Gastrocnemius medialis (tissue), 4 donors: ENCODE data around the gene ERC2. TPM values are rescaled to one million over a fixed set of nuclear protein-coding genes. Genes with fewer than 3 reads are reported as not detected.

Experiments
- ATAC-seq, 2 donors: fragments of 150-250 bp; one replicate each; pipeline ENCODE4 v1.9.1; 2016
- DNase-seq, 2 donors: peaks; one replicate each; pipeline ENCODE4 v3.0.0-alpha.2; 2019
- H3K27ac ChIP-seq, 4 donors: fragments of 200-600 bp; sonication (generic); 1 replicate in 1 of 4; 2 replicates in 3 of 4; pipeline ENCODE4 v1.5.1; 2016 to 2018; ENCODE audit warnings: mild to moderate bottlenecking in 2 of 4, moderate library complexity in 1 of 4
- H3K27me3 ChIP-seq, 3 donors: fragments of 200-600 bp; sonication (generic) in 2 of 3; 1 replicate in 1 of 3; 2 replicates in 2 of 3; pipeline versions ENCODE4 v1.5.1 to v1.6.0; 2016 to 2019; ENCODE audit warnings: mild to moderate bottlenecking in 1 of 3, moderate library complexity in 1 of 3
- H3K36me3 ChIP-seq, 2 donors: fragments of 200-600 bp; sonication (generic) in 1 of 2; one replicate each; pipeline ENCODE4 v1.5.1; 2017 to 2018
- H3K4me1 ChIP-seq, 2 donors: fragments of 200-600 bp; sonication (generic) in 1 of 2; one replicate each; pipeline ENCODE4 v1.5.1; 2016 to 2017; ENCODE audit warnings: mild to moderate bottlenecking in 2 of 2
- H3K4me3 ChIP-seq, 4 donors: fragments of 200-600 bp; sonication (generic) in 3 of 4; 1 replicate in 1 of 4; 2 replicates in 3 of 4; pipeline ENCODE4 v1.5.1; 2016 to 2019; ENCODE audit warnings: mild to moderate bottlenecking in 2 of 4
- H3K9me3 ChIP-seq, 3 donors: fragments of 200-600 bp; sonication (generic) in 2 of 3; 1 replicate in 1 of 3; 2 replicates in 2 of 3; pipeline ENCODE4 v1.5.1; 2016 to 2019
- CTCF ChIP-seq, 5 experiments: fragments of 450-650 bp in 3 of 5; fragments of 200-600 bp in 2 of 5; sonication (generic) in 2 of 5; IDR thresholded peaks in 4 of 5; conservative IDR thresholded peaks in 1 of 5; 1 replicate in 4 of 5; 2 replicates in 1 of 5; pipeline ENCODE4 v1.5.1; 2016 to 2019; ENCODE audit warnings: antibody characterized with exemption in 5 of 5, mild to moderate bottlenecking in 3 of 5, moderate library complexity in 3 of 5
- POLR2A ChIP-seq, 2 donors: fragments of 450-650 bp; IDR thresholded peaks; one replicate each; pipeline ENCODE4 v1.6.1; 2017; ENCODE audit warnings: antibody characterized with exemption in 2 of 2, mild to moderate bottlenecking in 2 of 2, moderate library complexity in 2 of 2
- in situ Hi-C, 4 donors: fragments of 200-750 bp; cut with MboI; loops; one replicate each; pipeline versions ENCODE4 v1.15.0 to v1.8.0; 2017; ENCODE audit warnings: low sequenced_read_pairs in 4 of 4
- intact Hi-C: fragments of 100-400 bp; cut with DNase I; formaldehyde crosslinking; loops from one replicate; pipeline ENCODE4 v1.15.1; 2023; ENCODE audit warnings: low total_unique reads
- total RNA-seq, 4 donors: library from RNA; depleted of rRNA; stranded (reverse); fragments of >200 nt; gene quantifications; one replicate each; pipeline versions ENCODE4 v1.1.0 to v1.2.3, GENCODE V29; 2016

Gene ERC2
- total RNA-seq, 4 donors from 2014 or later: not detected

GRCh38 chr3:55541456-55541855 lies 926.8 kb downstream of the ERC2 start:
- intact Hi-C loops: no loop called here
- Histone ChIP-seq H3K9me3 (no peaks in the 10 kb centered on the region), H3K4me1 (no peaks in the 10 kb centered on the region), H3K27me3 (no peaks in the 10 kb centered on the region), H3K27ac (no peak overlapping the region), H3K36me3 (no peaks in the 10 kb centered on the region), H3K4me3 (no peak overlapping the region)
- TF ChIP-seq CTCF (IDR thresholded peaks at IDR 0.05 in 4 of 5, conservative IDR thresholded peaks at IDR 0.05 in 1 of 5) (no peak), POLR2A (IDR thresholded peaks at IDR 0.05) (no peak)
- DNase-seq (no peak), ATAC-seq (no peak)
- in situ Hi-C loops: no loop called here

GRCh38 chr3:55541016-55541415 lies 927.3 kb downstream of the ERC2 start:
- TF ChIP-seq CTCF (IDR thresholded peaks at IDR 0.05 in 4 of 5, conservative IDR thresholded peaks at IDR 0.05 in 1 of 5) (no peak), POLR2A (IDR thresholded peaks at IDR 0.05) (no peak)
- intact Hi-C loops: no loop called here
- H3K4me3 ChIP-seq: no peak overlapping the region

DNA sequence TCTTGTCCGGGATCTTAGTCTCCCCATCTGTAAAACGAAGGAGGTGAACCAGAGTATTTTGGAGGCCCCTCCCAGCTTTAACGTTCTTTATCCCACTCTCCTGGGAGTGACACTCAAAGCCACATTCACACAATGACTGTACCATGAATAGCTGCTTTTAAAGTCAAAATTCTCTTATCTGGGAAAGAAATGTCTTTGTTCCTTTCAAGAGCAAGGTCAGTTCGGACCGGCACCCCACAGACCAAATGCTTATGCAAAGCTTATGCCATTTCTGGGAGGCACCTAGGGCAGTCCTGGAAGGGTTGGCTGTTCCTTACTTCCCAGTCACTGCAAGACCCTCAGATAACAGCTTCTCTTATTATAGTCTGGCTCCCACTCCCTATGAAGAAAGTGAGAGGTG lies 927.7 kb downstream of the ERC2 start:
- ATAC-seq (no peak), DNase-seq (no peak)
- Histone ChIP-seq H3K4me1 (no peaks in the 10 kb centered on the region), H3K36me3 (no peaks in the 10 kb centered on the region), H3K27ac (no peak overlapping the region), H3K27me3 (no peaks in the 10 kb centered on the region), H3K4me3 (no peak overlapping the region), H3K9me3 (no peaks in the 10 kb centered on the region)
- intact Hi-C loops (no loop called here), in situ Hi-C loops (no loop called here)
- no peak for TF ChIP-seq CTCF (IDR thresholded peaks at IDR 0.05 in 4 of 5, conservative IDR thresholded peaks at IDR 0.05 in 1 of 5)
- no peak for TF ChIP-seq POLR2A (IDR thresholded peaks at IDR 0.05)

More at GRCh38 chr3:55541016-55541415, 927.3 kb downstream of the ERC2 start:
- ATAC-seq (no peak), DNase-seq (no peak)
- in situ Hi-C loops: no loop called here
- Histone ChIP-seq H3K27ac (no peak overlapping the region), H3K4me1 (no peaks in the 10 kb centered on the region), H3K27me3 (no peaks in the 10 kb centered on the region), H3K9me3 (no peaks in the 10 kb centered on the region), H3K36me3 (no peaks in the 10 kb centered on the region)

- H3K27ac ChIP-seq: no peak overlapping the region
- TF ChIP-seq CTCF (IDR thresholded peaks at IDR 0.05 in 4 of 5, conservative IDR thresholded peaks at IDR 0.05 in 1 of 5) (no peak), POLR2A (IDR thresholded peaks at IDR 0.05) (no peak)
- in situ Hi-C loops: no loop called here
- intact Hi-C loops: no loop called here
- H3K4me1 ChIP-seq: no peaks in the 10 kb centered on the region
- no peaks in the 10 kb centered on the region for H3K27me3 ChIP-seq
- no peak for ATAC-seq
- DNase-seq: no peak
- H3K4me3 ChIP-seq: no peak overlapping the region
- no peaks in the 10 kb centered on the region for H3K9me3 ChIP-seq
- no peaks in the 10 kb centered on the region for H3K36me3 ChIP-seq
Observed at GRCh38 chr3:55538158-55538557, 930.1 kb downstream of the ERC2 start.

GRCh38 chr3:55537563-55537962 lies 930.7 kb downstream of the ERC2 start:
- H3K27me3 ChIP-seq: no peaks in the 10 kb centered on the region
- DNase-seq (no peak), ATAC-seq (no peak)
- in situ Hi-C loops (no loop called here), intact Hi-C loops (no loop called here)
- TF ChIP-seq CTCF (IDR thresholded peaks at IDR 0.05 in 4 of 5, conservative IDR thresholded peaks at IDR 0.05 in 1 of 5) (no peak), POLR2A (IDR thresholded peaks at IDR 0.05) (no peak)
- no peaks in the 10 kb centered on the region for H3K36me3 ChIP-seq
- no peaks in the 10 kb centered on the region for H3K9me3 ChIP-seq
- H3K4me1 ChIP-seq: no peaks in the 10 kb centered on the region
- H3K27ac ChIP-seq: no peak overlapping the region
- no peak overlapping the region for H3K4me3 ChIP-seq
